HepG2 (cell line): Measurements from ENCODE around the gene TMEM158. TPM values are rescaled to one million over a fixed set of nuclear protein-coding genes. Genes with fewer than 3 reads are reported as not detected.

Experiments
- ATAC-seq: fragments of 200-7000 bp; cut with Tn5 transposase; 3 replicates; pipeline ENCODE4 v1.9.1; 2020; ENCODE audit warnings: mild to moderate bottlenecking, moderate library complexity
- BruUV-seq: library from RNA; stranded (reverse); fragments of 400-500 nt; replicated peaks from 2 replicates; lab custom pipeline; 2021; lab: Mats Ljungman, UMichigan
- CTCF ChIA-PET: fragments of 300-600 bp; formaldehyde crosslinking; extraction: SDS; loops from one replicate; lab custom pipeline; 2021; ENCODE audit warnings: low total read pairs, inconsistent platforms, low intra/inter-chr PET ratio; lab: Yijun Ruan, JAX
- POLR2A ChIA-PET: fragments of 350-600 bp; sonication (Branson Sonifier 250); formaldehyde crosslinking; loops from one replicate; lab custom pipeline; 2020; ENCODE audit warnings: antibody characterized with exemption, inconsistent platforms; lab: Yijun Ruan, JAX
- DNase-seq: peaks from one replicate; pipeline ENCODE4 v3.0.0-alpha.2; 2015; ENCODE audit warnings: low spot score
- FAIRE-seq: peaks from 3 replicates; lab custom pipeline; 2011; peaks lifted over from hg19 to GRCh38; lab: Jason Lieb, UNC
- H2AFZ ChIP-seq: one replicate; pipeline ENCODE4 v1.6.1; 2011; ENCODE audit warnings: low read length, inconsistent platforms
- H3K27ac ChIP-seq: fragments of 300-600 bp; 3 replicates; pipeline ENCODE4 v1.8.0; 2011; ENCODE audit warnings: mixed run types, mild to moderate bottlenecking, mixed read lengths, low read length, inconsistent platforms; ENCODE audit not compliant: insufficient read depth; ENCODE audit errors: extremely low read length
- H3K27me3 ChIP-seq, 2 experiments: fragments of 200-600 bp in 1 of 2; 2 replicates in 1 of 2; 3 replicates in 1 of 2; pipeline versions ENCODE4 v1.6.0 to v1.8.0; 2011; ENCODE audit warnings: low read length in 2 of 2, mild to moderate bottlenecking in 2 of 2, moderate library complexity in 2 of 2, inconsistent platforms in 1 of 2; ENCODE audit not compliant: insufficient read depth in 2 of 2, control insufficient read depth in 1 of 2
- H3K36me3 ChIP-seq, 2 experiments: fragments of 200-600 bp in 1 of 2; replicated peaks in 1 of 2; 2 replicates in 1 of 2; 3 replicates in 1 of 2; pipeline versions ENCODE4 v1.5.1 to v1.8.0; 2011; ENCODE audit warnings: low read length in 2 of 2, inconsistent platforms in 1 of 2; ENCODE audit not compliant: insufficient read depth in 2 of 2, control insufficient read depth in 1 of 2
- H3K4me1 ChIP-seq: 2 replicates; pipeline ENCODE4 v1.5.1; 2012; ENCODE audit warnings: low read length, inconsistent platforms; ENCODE audit not compliant: insufficient read depth
- H3K4me2 ChIP-seq: 2 replicates; pipeline ENCODE4 v1.6.0; 2011; ENCODE audit warnings: low read depth, low read length, inconsistent platforms
- H3K4me3 ChIP-seq, 3 experiments: fragments of 200-600 bp in 1 of 3; sonication (generic), shearing (Covaris generic) in 1 of 3; replicated peaks in 1 of 3; 2 replicates each; pipeline ENCODE4 v1.5.1; 2011 to 2016; ENCODE audit warnings: low read length in 3 of 3, inconsistent platforms in 2 of 3, low read depth in 2 of 3, mild to moderate bottlenecking in 2 of 3, control low read depth in 1 of 3, mixed read lengths in 1 of 3; ENCODE audit not compliant: insufficient read depth in 1 of 3
- H3K79me2 ChIP-seq: one replicate; pipeline ENCODE4 v1.6.1; 2011; ENCODE audit warnings: low read length, inconsistent platforms; ENCODE audit not compliant: insufficient read depth
- H3K9ac ChIP-seq: 2 replicates; pipeline ENCODE4 v1.6.0; 2011; ENCODE audit warnings: mild to moderate bottlenecking, low read depth, low read length, inconsistent platforms; ENCODE audit not compliant: insufficient read depth
- H3K9me3 ChIP-seq: 2 replicates; pipeline ENCODE4 v1.5.1; 2012; ENCODE audit warnings: mild to moderate bottlenecking, low read length
- H4K20me1 ChIP-seq: 2 replicates; pipeline ENCODE4 v1.6.0; 2011; ENCODE audit warnings: inconsistent platforms, mild to moderate bottlenecking, low read length, moderate library complexity; ENCODE audit not compliant: insufficient read depth
- ASH2L ChIP-seq: fragments of 300-600, 200-600 bp; sonication (generic); IDR thresholded peaks from 2 replicates; pipeline ENCODE4 v1.7.0; 2017; ENCODE audit warnings: low read depth, mild to moderate bottlenecking, moderate library complexity, mixed read lengths, low read length; ENCODE audit not compliant: insufficient read length
- EEA1 ChIP-seq: sonication (generic); formaldehyde crosslinking; IDR thresholded peaks from 2 replicates; pipeline ENCODE4 v1.5.1; 2020; ENCODE audit warnings: mild to moderate bottlenecking, missing genetic modification reagents, borderline replicate concordance
- EHMT2 ChIP-seq: fragments of 200-600 bp; sonication (generic); IDR thresholded peaks from 2 replicates; pipeline ENCODE4 v1.7.0; 2017; ENCODE audit warnings: antibody characterized with exemption, low read depth, low read length, borderline replicate concordance
- HBP1 ChIP-seq: IDR thresholded peaks from 2 replicates; pipeline ENCODE4 v1.6.1; 2016; ENCODE audit warnings: low read depth, control low read depth
- IKZF4 ChIP-seq: sonication (generic); formaldehyde crosslinking; IDR thresholded peaks from 2 replicates; pipeline ENCODE4 v1.5.1; 2020; ENCODE audit warnings: borderline replicate concordance, mild to moderate bottlenecking, low read depth, missing genetic modification reagents; ENCODE audit errors: not compliant biosample characterization
- KDM6A ChIP-seq: IDR thresholded peaks from 2 replicates; pipeline ENCODE4 v1.6.1; 2016; ENCODE audit warnings: low read depth
- NCOR1 ChIP-seq: fragments of 200-600 bp; sonication (generic); IDR thresholded peaks from 2 replicates; pipeline ENCODE4 v1.7.0; 2017; ENCODE audit warnings: antibody characterized with exemption, low read length, borderline replicate concordance
- NONO ChIP-seq, 2 experiments: fragments of 450-650 bp in 1 of 2; sonication (generic) in 1 of 2; formaldehyde crosslinking in 1 of 2; IDR thresholded peaks in 1 of 2; conservative IDR thresholded peaks in 1 of 2; 2 replicates each; pipeline versions ENCODE4 v1.6.1 to v1.8.0; 2017 to 2022; ENCODE audit warnings: mild to moderate bottlenecking in 1 of 2, missing genetic modification reagents in 1 of 2, moderate library complexity in 1 of 2
- SRY ChIP-seq: sonication (generic); formaldehyde crosslinking; IDR thresholded peaks from 2 replicates; pipeline ENCODE4 v1.8.0; 2022; ENCODE audit warnings: mild to moderate bottlenecking, missing genetic modification reagents
- THAP11 ChIP-seq: IDR thresholded peaks from 2 replicates; pipeline ENCODE4 v1.6.1; 2016; ENCODE audit warnings: missing biosample characterization, missing genetic modification reagents
- ZIK1 ChIP-seq: sonication (generic); formaldehyde crosslinking; IDR thresholded peaks from 2 replicates; pipeline ENCODE4 v1.5.0; 2020; ENCODE audit warnings: mild to moderate bottlenecking, low read depth, missing genetic modification reagents, borderline replicate concordance
- ZNF24 ChIP-seq: fragments of 450-650 bp; IDR thresholded peaks from 2 replicates; pipeline ENCODE4 v1.6.1; 2017; ENCODE audit warnings: antibody characterized with exemption, mild to moderate bottlenecking
- ZNF263 ChIP-seq: sonication (generic); formaldehyde crosslinking; IDR thresholded peaks from 2 replicates; pipeline ENCODE4 v1.4.0; 2020; ENCODE audit warnings: missing genetic modification reagents
- ZNF768 ChIP-seq: sonication (generic); formaldehyde crosslinking; IDR thresholded peaks from 2 replicates; pipeline ENCODE4 v1.4.0; 2020; ENCODE audit warnings: missing genetic modification reagents
- WGBS: methylation state at CpG from one replicate; pipeline ENCODE4 v1.1.6; 2017; ENCODE audit warnings: low lambda C conversion rate; 5-methylcytosine and 5-hydroxymethylcytosine counted together
- in situ Hi-C: cut with HindIII; loops from 2 replicates; pipeline ENCODE4 v1.10.0; 2017; ENCODE audit warnings: low pct_unique_long_range_greater_than_20kb; ENCODE audit not compliant: extremely low pct_ligation_motif_present
- intact Hi-C: fragments of 100-400 bp; cut with micrococcal nuclease; formaldehyde crosslinking; loops from one replicate; pipeline ENCODE4 v1.10.0; 2022; ENCODE audit not compliant: unreplicated experiment
- polyA plus RNA-seq, 8 experiments: library from polyadenylated mRNA; depleted of rRNA in 3 of 8; stranded (reverse) in 7 of 8; unstranded in 1 of 8; fragments of >200 nt; fragmentation: Illumina TruSeq in 4 of 8; extraction: Trizol in 4 of 8; gene quantifications; 2 replicates each; pipeline versions ENCODE4 v1.2.1 to v1.2.3, GENCODE V29; 2011 to 2016; ENCODE audit warnings: low read depth in 4 of 8, missing spikeins in 1 of 8, mixed read lengths in 1 of 8; ENCODE audit not compliant: insufficient read depth in 1 of 8
- total RNA-seq, 5 experiments: library from RNA; depleted of rRNA; stranded (reverse); fragments of >200 nt; fragmentation: Illumina TruSeq; extraction: Trizol; gene quantifications; 2 replicates each; pipeline ENCODE4 v1.2.3, GENCODE V29; 2016; ENCODE audit warnings: low read depth in 1 of 5
- TF ChIP-seq, protein P1 (sequence below): sonication (generic); formaldehyde crosslinking; IDR thresholded peaks from 2 replicates; pipeline ENCODE4 v1.5.0; 2020; ENCODE audit warnings: missing genetic modification reagents

The TMEM158 gene
- total and polyA plus RNA-seq, 2 of the 13 experiments (the other 11 are each of a cell fraction or from before 2014, with no cell fraction given) = 0.13 TPM; not detected in 1

DNA sequence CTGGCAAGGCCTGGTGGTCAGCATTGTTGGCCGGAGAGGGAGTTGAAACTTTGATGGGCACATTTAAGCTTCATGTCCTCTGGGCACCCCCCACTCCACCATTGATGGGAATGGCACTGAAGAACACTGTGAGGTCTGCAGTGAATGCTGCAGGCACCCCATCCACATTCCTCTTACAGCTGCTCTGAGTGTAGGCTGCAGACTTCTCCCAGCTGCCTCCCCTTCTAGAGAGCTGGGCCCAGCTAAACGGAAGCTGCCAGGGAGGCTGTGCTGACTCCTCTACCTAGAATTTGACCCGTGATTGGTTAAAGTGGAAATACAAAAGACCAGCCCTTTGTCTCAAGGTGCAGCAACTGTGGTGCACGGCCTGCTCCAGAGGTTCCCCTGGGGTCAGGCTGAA lies 10.6 kb downstream of the TMEM158 start:
- no peaks in the 10 kb centered on the region for H3K79me2 ChIP-seq
- WGBS = 15% methylated on average over 3 of the region's 4 CpGs
- H2AFZ ChIP-seq = no peak overlapping the region
- POLR2A ChIA-PET = no interaction called here
- intact Hi-C loops = no loop called here
- FAIRE-seq (no peak), ATAC-seq (no peak), DNase-seq (no peak)
- no peaks in the 10 kb centered on the region for H3K4me1 ChIP-seq
- no peak overlapping the region for H3K4me2 ChIP-seq
- H3K36me3 ChIP-seq = no peaks in the 10 kb centered on the region
- no peaks in the 10 kb centered on the region for H4K20me1 ChIP-seq
- H3K9ac ChIP-seq = no peak overlapping the region
- BruUV-seq = no TSS peak
- no peaks in the 10 kb centered on the region for H3K9me3 ChIP-seq
- CTCF ChIA-PET = no interaction called here
- peaks cover 0 to 34% of the 10 kb centered on the region in 2 experiments; a peak in 4 of 5 replicates for H3K27me3 ChIP-seq
- TF ChIP-seq ASH2L (no peak), SRY (CRISPR knock-in tag) (no peak), HBP1 (CRISPR knock-in tag) (no peak), NONO (IDR thresholded peaks at IDR 0.05) (no peak), NONO (CRISPR knock-in tag; conservative IDR thresholded peaks at IDR 0.05) (no peak), NCOR1 (no peak)
- no peak overlapping the region for H3K27ac ChIP-seq
- H3K4me3 ChIP-seq = no peak overlapping the region
- in situ Hi-C loops = no loop called here

- 19% methylated on average over 3 of the region's 10 CpGs for WGBS
- TF ChIP-seq IKZF4 (CRISPR knock-in tag) (no peak), ZNF768 (CRISPR knock-in tag) (no peak), KDM6A (CRISPR knock-in tag) (no peak), ZNF263 (no peak), EEA1 (CRISPR knock-in tag) (no peak), EHMT2 (no peak), ZIK1 (CRISPR knock-in tag) (no peak), ZNF24 (no peak), THAP11 (no peak)
- TF ChIP-seq, protein P1, sequence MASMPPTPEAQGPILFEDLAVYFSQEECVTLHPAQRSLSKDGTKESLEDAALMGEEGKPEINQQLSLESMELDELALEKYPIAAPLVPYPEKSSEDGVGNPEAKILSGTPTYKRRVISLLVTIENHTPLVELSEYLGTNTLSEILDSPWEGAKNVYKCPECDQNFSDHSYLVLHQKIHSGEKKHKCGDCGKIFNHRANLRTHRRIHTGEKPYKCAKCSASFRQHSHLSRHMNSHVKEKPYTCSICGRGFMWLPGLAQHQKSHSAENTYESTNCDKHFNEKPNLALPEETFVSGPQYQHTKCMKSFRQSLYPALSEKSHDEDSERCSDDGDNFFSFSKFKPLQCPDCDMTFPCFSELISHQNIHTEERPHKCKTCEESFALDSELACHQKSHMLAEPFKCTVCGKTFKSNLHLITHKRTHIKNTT (CRISPR knock-in tag) = no peak
Measured at GRCh38 chr3:45214061-45214680, 11.9 kb downstream of the TMEM158 start.

More at GRCh38 chr3:45214061-45214680, 11.9 kb downstream of the TMEM158 start:
- Histone ChIP-seq H3K4me1 (no peaks in the 10 kb centered on the region), H3K27ac (no peak overlapping the region), H3K27me3 (peaks cover 0 to 28% of the 10 kb centered on the region in 2 experiments; a peak in 4 of 5 replicates), H3K9me3 (no peaks in the 10 kb centered on the region), H3K9ac (no peak overlapping the region), H4K20me1 (no peaks in the 10 kb centered on the region), H3K36me3 (no peaks in the 10 kb centered on the region), H3K4me2 (no peak overlapping the region), H3K79me2 (no peaks in the 10 kb centered on the region), H2AFZ (no peak overlapping the region), H3K4me3 (no peak overlapping the region)
- in situ Hi-C loops (loop anchor here (5.0 kb wide), 1 partner anchor 177 kb away; no protein-coding TSS in a partner anchor), intact Hi-C loops (no loop called here)
- no TSS peak for BruUV-seq
- DNase-seq (no peak), ATAC-seq (no peak), FAIRE-seq (no peak)
- CTCF ChIA-PET = interaction anchor here (1.3 kb wide), 1 partner anchor 174 kb away, joined by 4 read pairs; no protein-coding TSS in a partner anchor
- POLR2A ChIA-PET = no interaction called here
